Right ventricle myocardium superior (tissue), 1 donor: ENCODE data around the gene ZNF350. TPM values are rescaled to one million over a fixed set of nuclear protein-coding genes. Genes with fewer than 3 reads are reported as not detected.
"Not testable (repeated sequence)": the region's sequence is repeated elsewhere in the genome, so short reads cannot be mapped to it uniquely, and the experiment has no call there.

Experiments used
- ATAC-seq: fragments of 200-7000 bp; cut with Tn5 transposase; one replicate; pipeline ENCODE4 v1.9.1; 2020; ENCODE audit warnings: mild to moderate bottlenecking; ENCODE audit not compliant: poor library complexity
- DNase-seq: peaks from one replicate; pipeline ENCODE4 v3.0.0-alpha.2; 2020
- intact Hi-C: fragments of 100-400 bp; cut with DNase I; formaldehyde crosslinking; loops from one replicate; pipeline ENCODE4 v1.11.2; 2022
- long read RNA-seq: library from polyadenylated mRNA; unstranded; transcript quantifications from one replicate; pipeline ENCODE4 v2.0.0, GENCODE V29; 2021
- total RNA-seq: library from RNA; stranded (reverse); fragmentation: NEBNext Ultra II Directional; extraction: Animal tissue kit (Norgen Biotek cat#: 25700); gene quantifications from one replicate; pipeline ENCODE4 v1.2.1, GENCODE V29; 2021
- donor health status: DM: no; HTN: yes; CAD: no; lungs with severe emphysema.

ZNF350 gene
- total RNA-seq: 7.6 TPM
- long read RNA-seq, transcript ZNF350-201 (5 exons, 2,338 nt): major isoform, 9 of 12 reads
- long read RNA-seq, partial matches to known transcripts: 1 of 12 reads
- long read RNA-seq, other reads (novel, unspliced or antisense): 1 of 12 reads

GRCh38 chr19:51986309-51987291 is at the start of gene ZNF350:
TSS of gene ZNF350 (minus strand) at chr19:51986840. CDS start at chr19:51974360, 12,480 bp downstream.
- intact Hi-C loops: no loop called here
- peak; percentile 94 for DNase-seq
- ATAC-seq: peak; percentile 100

- intact Hi-C loops: no loop called here
- ATAC-seq: no peak
- DNase-seq: no peak
These were observed 47.5 kb upstream of the ZNF350 start for GRCh38 chr19:52034051-52034728.

GRCh38 chr19:52028780-52029123 is 42.1 kb upstream of the ZNF350 start:
- DNase-seq: no peak
- intact Hi-C loops: no loop called here
- peak; percentile 44 for ATAC-seq

- peak; percentile 93 for DNase-seq
- ATAC-seq: peak; percentile 99
- intact Hi-C loops: no loop called here
These were observed 41.6 kb upstream of the ZNF350 start, which contains the start of gene ZNF614 for GRCh38 chr19:52028027-52028779. TSS of gene ZNF614 (minus strand) at chr19:52028379. CDS start at chr19:52025745, 2,634 bp downstream.

GRCh38 chr19:52026255-52026990 is 39.8 kb upstream of the ZNF350 start:
- intact Hi-C loops, ATAC-seq: not testable (repeated sequence)

GRCh38 chr19:52024478-52024877 is 37.8 kb upstream of the ZNF350 start:
- ATAC-seq, DNase-seq, intact Hi-C loops: not testable (repeated sequence)

More at GRCh38 chr19:52026255-52026990, 39.8 kb upstream of the ZNF350 start:
- not testable (repeated sequence) for DNase-seq

DNA sequence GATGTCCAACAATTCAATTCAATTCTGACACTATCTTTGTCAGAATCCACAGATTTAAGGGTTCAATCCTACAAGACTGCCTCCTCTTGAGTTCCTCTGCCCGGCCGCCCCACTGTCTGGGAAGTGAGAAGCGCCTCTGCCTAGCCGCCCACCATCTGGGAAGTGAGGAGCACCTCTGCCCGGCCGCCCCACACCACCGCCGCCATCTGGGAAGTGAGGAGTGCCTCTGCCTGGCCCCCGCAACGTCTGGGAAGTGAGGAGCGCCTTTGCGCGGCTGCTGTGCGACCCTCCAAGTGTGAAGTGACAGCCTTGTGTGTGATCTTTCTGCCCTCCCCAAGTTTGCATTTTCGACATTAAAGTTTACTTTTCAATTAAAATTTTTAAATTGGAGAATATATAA is 35.6 kb upstream of the ZNF350 start:
- ATAC-seq: no peak
- DNase-seq: no peak
- intact Hi-C loops: no loop called here

DNA sequence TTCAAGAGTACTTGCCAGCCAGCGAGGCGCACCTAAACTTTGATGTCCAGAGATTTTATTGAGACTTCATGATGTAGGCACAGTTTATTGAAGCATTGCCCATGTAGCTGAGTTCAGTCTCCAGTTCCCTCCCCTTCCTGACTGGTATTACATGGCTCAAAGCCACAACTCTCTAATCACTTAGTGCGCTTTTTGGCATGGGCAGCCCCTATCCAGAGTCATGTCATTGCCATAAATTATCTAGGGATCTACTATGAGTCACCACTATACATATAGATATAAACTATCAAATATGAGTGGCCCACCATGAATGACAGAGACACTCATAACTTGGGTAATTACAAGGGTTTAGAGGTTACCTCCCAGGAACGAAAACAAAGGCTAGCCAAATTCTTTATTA is 33.9 kb upstream of the ZNF350 start:
- ATAC-seq (no peak), DNase-seq (no peak)
- intact Hi-C loops: no loop called here

DNA sequence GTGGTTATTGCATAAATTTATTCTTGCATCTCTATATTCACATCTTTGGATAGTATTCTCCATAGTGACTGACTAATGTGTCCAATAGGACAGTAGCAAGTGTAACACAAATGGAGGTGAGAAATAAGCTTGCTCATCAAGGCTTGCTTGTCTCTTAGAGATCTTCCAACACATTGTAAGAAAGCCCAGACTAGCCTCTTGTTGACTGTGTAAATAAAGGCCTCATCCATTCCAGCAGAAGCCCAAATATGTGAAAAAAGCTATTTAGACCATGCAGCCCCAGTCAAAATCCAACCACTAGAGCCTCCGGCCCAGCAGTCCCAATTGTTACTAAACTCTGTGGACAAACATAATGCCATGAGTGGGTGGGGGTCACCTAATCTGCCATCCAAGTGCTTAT is 24.0 kb upstream of the ZNF350 start:
- intact Hi-C loops: no loop called here
- no peak for ATAC-seq
- DNase-seq: no peak

DNA sequence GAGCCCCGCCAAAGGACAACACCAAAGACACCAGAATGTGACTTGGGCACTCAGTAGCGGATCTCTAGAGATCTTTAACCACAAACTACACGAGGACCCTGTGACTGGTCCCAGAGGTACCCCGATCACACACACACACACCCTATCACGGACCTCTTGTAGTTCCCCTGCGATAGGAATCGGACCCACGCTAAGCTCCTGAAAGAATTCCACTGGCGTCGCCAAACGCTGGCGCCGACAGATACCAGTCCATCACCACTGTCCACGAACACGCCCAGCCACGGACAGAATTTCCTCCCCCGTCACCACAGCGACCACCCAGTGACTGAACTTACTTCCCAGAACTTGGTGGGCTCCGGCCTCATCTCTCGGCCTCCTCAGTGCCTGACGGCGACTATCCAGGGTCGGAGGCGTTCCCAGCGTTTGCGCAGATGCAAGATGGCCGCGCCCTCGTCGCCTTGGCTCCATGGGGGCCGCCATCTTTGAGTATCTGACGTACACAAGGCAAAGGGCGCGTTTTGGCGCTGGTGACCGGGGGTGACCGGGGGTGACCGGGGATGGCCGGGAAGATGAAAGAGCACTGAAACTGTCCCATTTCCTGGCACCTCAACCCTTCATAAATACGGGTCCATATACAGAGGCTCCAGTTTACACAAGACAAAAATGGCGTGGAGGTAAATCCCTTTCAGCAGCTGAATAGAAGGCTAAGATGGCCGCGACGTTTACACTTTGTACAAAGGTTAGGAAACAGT is 21.3 kb upstream of the ZNF350 start, which contains the start of gene ZNF615:
Gene ZNF615, minus strand, starts transcription at position 406 of the 752 bp plus-strand sequence. CDS start 4,500 bp downstream, outside the sequence.
- DNase-seq (peak; percentile 95), ATAC-seq (peak; percentile 100)
- intact Hi-C loops: no loop called here

GRCh38 chr19:52007451-52007805 is 20.8 kb upstream of the ZNF350 start:
- ATAC-seq: peak; percentile 44
- DNase-seq: no peak
- intact Hi-C loops: no loop called here

- intact Hi-C loops: no loop called here
- DNase-seq (no peak), ATAC-seq (no peak)
These were observed 7.5 kb upstream of the ZNF350 start for GRCh38 chr19:51994048-51994644.

DNA sequence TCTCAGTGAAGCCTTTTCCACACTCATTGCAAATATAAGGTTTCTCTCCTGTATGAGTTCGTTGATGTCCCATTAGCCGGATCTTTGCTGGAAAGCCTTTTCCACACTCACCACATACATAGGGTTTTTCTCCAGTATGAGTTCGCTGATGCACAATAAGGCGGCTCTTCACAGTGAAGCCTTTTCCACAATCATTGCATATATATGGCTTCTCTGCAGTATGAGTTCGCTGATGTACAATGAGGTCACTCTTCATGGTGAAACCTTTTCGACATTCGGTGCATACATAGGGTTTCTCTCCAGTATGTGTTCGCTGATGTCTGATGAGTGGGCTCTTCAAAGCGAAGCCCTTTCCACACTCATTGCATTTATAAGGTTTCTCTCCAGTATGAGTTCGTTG is 6.8 kb upstream of the ZNF350 start:
- intact Hi-C loops: no loop called here
- ATAC-seq (no peak), DNase-seq (no peak)

GRCh38 chr19:51983361-51983760 is 3.3 kb downstream of the ZNF350 start:
- intact Hi-C loops: no loop called here
- DNase-seq (no peak), ATAC-seq (no peak)

DNA sequence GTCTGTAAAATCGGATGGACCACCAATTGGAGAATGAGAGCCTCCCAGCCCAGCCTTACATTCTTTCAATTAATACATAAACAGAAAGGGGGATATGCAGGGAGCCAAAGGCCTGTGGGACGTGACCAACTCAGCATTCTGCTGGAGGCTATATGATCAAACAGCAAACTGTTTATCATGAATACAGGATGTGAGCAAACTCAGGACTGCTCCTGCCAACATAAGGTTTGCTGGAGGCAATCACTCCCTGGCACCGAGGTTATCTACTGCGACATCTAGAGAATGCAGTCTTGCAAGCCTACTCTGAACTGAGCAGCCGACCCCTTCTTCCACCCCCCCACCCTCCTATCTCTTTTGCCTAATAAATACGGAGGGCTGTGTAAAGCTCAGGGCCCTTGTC is 5.7 kb downstream of the ZNF350 start:
- intact Hi-C loops, ATAC-seq, DNase-seq: not testable (repeated sequence)

- DNase-seq (no peak), ATAC-seq (no peak)
- intact Hi-C loops: no loop called here
These were observed 6.4 kb downstream of the ZNF350 start for GRCh38 chr19:51980116-51980736.

DNA sequence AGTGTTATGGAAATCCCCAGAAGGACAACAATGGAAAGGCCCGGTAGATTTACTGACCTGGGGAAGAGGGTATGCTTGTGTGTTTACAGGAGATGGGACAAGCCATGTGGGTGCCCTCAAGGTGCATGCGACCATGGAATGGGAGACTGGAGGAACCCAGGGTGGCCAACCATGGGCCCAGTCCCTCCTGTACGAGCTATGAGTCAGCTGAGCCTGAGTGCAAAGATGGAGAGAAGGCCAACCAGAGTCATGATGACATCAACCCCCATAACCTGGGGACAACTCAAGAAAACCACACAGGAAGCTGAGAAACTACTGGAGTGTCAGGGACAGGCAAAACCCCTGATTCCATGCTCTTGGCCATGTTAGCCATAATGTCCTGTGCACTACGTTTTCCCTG is 7.8 kb downstream of the ZNF350 start:
- DNase-seq (no peak), ATAC-seq (no peak)
- intact Hi-C loops: no loop called here
